Type B pancreatic cell (in vitro differentiated cells): Measurements from ENCODE around the gene MEMO1. TPM values are rescaled to one million over a fixed set of nuclear protein-coding genes. Genes with fewer than 3 reads are reported as not detected.
A peak's percentile ranks its signal among the peaks of the same experiment; 100 is the strongest.

Experiments used
- DNase-seq: peaks from one replicate; pipeline ENCODE4 v3.0.0; 2021; ENCODE audit warnings: mixed read lengths; ENCODE audit not compliant: unreplicated experiment; ENCODE audit errors: extremely low spot score
- H3K27ac Mint-ChIP-seq: 2 replicates; pipeline ENCODE4 v1.8.0; 2021; ENCODE audit warnings: mild to moderate bottlenecking, mixed read lengths
- H3K27me3 Mint-ChIP-seq: 2 replicates; pipeline ENCODE4 v1.8.0; 2021; ENCODE audit warnings: mixed read lengths
- H3K36me3 Mint-ChIP-seq: 2 replicates; pipeline ENCODE4 v1.8.0; 2021; ENCODE audit warnings: mixed read lengths
- H3K4me1 Mint-ChIP-seq: one replicate; pipeline ENCODE4 v1.8.0; 2021; ENCODE audit warnings: mixed read lengths; ENCODE audit not compliant: unreplicated experiment
- H3K4me3 Mint-ChIP-seq: 2 replicates; pipeline ENCODE4 v1.8.0; 2021; ENCODE audit warnings: mild to moderate bottlenecking, mixed read lengths
- H3K9me3 Mint-ChIP-seq: 2 replicates; pipeline ENCODE4 v1.8.0; 2021; ENCODE audit warnings: mixed read lengths
- total RNA-seq: library from RNA; stranded (reverse); gene quantifications from 2 replicates; pipeline ENCODE4 v1.2.1, GENCODE V29; 2021; ENCODE audit warnings: low replicate concordance
- TF ChIP-seq, protein P1 (sequence below): fragments of 200-600 bp; sonication (generic); conservative IDR thresholded peaks from 2 replicates; pipeline ENCODE4 v1.5.0; 2021; ENCODE audit warnings: antibody characterized with exemption, mild to moderate bottlenecking

Gene MEMO1
- total RNA-seq, 1 donor from 2014 or later = 48.5 TPM

DNA sequence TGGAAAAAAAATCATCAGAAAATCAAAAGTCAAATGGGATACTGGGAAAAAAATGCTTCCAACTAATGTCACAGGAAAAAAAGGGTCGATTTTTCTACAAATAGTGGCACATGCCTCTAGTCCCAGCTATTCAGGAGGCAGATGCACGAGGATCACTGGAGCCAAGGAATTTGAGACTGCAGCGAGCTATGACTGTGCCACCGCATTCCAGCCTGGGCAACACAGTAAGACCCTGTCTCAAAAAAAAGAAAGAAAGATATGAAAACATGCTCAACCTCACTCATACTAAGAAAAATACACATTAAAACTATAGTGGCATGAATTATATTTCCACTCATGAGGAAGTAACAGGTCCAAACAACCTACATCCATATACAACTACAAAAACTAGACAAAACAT lies 17.9 kb downstream of the MEMO1 start:
- no peak for DNase-seq
- H3K4me3 Mint-ChIP-seq = no peak overlapping the region
- H3K36me3 Mint-ChIP-seq = peaks cover 11% of the 10 kb centered on the region
- H3K4me1 Mint-ChIP-seq = peaks cover 11% of the 10 kb centered on the region
- TF ChIP-seq, protein P1, sequence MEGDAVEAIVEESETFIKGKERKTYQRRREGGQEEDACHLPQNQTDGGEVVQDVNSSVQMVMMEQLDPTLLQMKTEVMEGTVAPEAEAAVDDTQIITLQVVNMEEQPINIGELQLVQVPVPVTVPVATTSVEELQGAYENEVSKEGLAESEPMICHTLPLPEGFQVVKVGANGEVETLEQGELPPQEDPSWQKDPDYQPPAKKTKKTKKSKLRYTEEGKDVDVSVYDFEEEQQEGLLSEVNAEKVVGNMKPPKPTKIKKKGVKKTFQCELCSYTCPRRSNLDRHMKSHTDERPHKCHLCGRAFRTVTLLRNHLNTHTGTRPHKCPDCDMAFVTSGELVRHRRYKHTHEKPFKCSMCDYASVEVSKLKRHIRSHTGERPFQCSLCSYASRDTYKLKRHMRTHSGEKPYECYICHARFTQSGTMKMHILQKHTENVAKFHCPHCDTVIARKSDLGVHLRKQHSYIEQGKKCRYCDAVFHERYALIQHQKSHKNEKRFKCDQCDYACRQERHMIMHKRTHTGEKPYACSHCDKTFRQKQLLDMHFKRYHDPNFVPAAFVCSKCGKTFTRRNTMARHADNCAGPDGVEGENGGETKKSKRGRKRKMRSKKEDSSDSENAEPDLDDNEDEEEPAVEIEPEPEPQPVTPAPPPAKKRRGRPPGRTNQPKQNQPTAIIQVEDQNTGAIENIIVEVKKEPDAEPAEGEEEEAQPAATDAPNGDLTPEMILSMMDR = no peak
- H3K9me3 Mint-ChIP-seq = peaks cover 4% of the 10 kb centered on the region
- H3K27me3 Mint-ChIP-seq = no peaks in the 10 kb centered on the region
- no peak overlapping the region for H3K27ac Mint-ChIP-seq

DNA sequence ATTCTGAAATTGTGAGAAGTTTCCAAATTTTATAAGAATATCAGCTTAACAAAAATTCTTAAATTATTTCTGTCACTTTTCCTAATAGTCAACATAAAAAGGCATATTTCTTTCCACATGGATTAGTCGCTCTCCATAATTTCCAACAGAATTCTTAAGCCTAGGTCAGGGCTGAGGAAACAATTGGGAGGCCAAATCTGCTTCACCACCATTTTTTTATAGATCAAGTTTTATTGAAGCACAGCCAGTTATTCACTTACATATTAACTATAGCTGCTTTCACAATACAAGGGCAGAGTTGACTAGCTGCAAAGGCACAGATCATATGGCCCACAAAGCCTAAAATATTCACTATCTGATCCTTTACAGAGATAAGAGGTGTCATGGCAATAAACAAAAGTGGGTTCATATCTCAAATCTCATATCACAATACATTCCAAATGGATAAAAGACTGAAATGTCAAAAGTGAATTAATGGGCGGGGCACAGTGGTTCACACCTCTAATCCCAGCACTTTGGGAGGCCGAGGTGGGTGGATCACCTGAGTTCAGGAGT lies 18.7 kb downstream of the MEMO1 start:
- Mint-ChIP-seq H3K4me1 (peaks cover 5% of the 10 kb centered on the region), H3K27ac (no peak overlapping the region), H3K4me3 (no peak overlapping the region), H3K9me3 (peaks cover 4% of the 10 kb centered on the region), H3K36me3 (peaks cover 11% of the 10 kb centered on the region), H3K27me3 (no peaks in the 10 kb centered on the region)
- TF ChIP-seq, protein P1 = no peak
- no peak for DNase-seq

DNA sequence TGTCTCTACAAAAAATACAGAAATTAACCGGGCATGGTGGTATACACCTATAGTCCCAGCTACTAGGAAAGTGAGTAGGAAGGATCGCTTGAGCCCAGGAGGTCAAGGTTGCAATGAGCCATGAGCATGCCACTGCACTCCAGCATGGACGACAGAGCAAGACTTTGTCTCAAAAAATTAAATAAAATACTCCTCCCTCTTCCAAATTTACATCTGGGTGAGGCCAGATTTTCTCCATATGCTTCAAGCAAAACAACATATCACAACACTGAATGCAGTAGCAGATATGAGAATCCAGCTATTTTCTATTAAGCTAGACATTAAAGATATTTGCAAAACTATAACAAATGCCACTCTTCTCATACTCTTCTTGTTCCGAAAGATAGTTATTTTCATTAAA lies 20.9 kb downstream of the MEMO1 start:
- Mint-ChIP-seq H3K4me3 (no peak overlapping the region), H3K4me1 (peaks cover 5% of the 10 kb centered on the region), H3K36me3 (peaks cover 8% of the 10 kb centered on the region), H3K27ac (no peak overlapping the region), H3K27me3 (no peaks in the 10 kb centered on the region), H3K9me3 (no peaks in the 10 kb centered on the region)
- TF ChIP-seq, protein P1 = no peak
- no peak for DNase-seq

DNA sequence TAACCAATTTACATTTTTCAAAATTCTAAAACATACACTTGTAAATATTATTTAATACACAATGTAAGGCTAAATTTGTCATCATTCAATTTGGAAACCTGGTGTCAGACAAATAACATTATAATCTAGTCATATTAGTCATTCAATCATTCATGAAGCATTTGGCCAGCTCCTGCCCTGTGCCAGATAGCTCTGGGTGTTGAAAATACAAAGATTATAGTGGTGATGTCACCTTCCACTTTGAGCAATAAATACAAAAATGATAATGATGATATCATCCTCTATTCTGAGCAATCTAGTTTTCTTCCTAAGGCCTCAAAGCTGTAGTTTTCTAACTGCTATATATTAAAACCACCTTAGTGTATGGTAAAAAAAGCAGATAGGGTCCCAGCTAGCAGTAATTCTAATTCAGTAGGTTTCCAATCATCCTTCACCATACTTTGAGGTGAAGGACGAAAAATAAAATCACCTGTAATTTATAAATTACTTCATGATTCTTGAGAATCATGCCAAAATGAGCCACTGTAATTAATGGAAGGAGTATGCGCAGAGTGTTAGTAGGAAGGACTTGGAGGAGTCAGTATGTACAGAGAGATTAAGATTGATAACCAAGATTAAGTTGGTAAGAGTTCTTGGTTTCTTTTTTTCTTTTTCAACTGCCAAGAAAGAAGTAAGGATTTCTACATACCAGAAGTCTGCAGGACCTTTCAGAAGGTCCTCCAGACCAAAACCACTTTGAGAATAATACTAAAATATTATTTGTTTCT lies 23.2 kb downstream of the MEMO1 start:
- Mint-ChIP-seq H3K4me1 (peaks cover 12% of the 10 kb centered on the region), H3K36me3 (peaks cover 11% of the 10 kb centered on the region), H3K27ac (no peak overlapping the region), H3K4me3 (no peak overlapping the region), H3K27me3 (no peaks in the 10 kb centered on the region), H3K9me3 (peaks cover 6% of the 10 kb centered on the region)
- DNase-seq = no peak
- TF ChIP-seq, protein P1 = no peak

DNA sequence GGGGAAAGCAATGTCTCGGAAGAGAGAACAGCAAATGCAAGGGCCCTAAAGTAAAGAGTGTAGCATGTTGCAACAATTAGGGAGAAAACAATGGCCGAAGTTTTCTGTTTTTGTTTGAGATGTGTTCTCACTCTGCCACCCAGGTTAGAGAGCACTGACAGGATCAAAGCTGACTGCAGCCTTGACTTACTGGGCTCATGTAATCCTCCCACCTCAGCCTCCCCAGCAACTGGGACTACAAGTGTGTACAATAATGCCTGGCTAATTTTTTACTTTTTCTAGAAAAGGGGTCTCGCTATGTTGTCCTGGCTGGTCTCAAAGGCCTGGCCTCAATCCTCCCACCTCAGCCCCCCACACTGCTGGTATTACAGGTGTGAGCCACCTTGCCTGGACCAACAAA lies 23.9 kb downstream of the MEMO1 start:
- H3K36me3 Mint-ChIP-seq = peaks cover 11% of the 10 kb centered on the region

More for the DNA sequence above, 23.9 kb downstream of the MEMO1 start:
- TF ChIP-seq, protein P1 = no peak
- Mint-ChIP-seq H3K27ac (peak overlapping the region; percentile 9), H3K9me3 (peaks cover 6% of the 10 kb centered on the region), H3K4me3 (no peak overlapping the region), H3K4me1 (peaks cover 8% of the 10 kb centered on the region), H3K27me3 (no peaks in the 10 kb centered on the region)
- no peak for DNase-seq
